GM12878 (cell line): ENCODE data around the gene ACSM6. TPM values are rescaled to one million over a fixed set of nuclear protein-coding genes. Genes with fewer than 3 reads are reported as not detected.

Experiments
- BACH1 ChIP-seq: fragments of 450-650 bp; IDR thresholded peaks from 2 replicates; pipeline ENCODE4 v1.6.1; 2017; ENCODE audit warnings: mild to moderate bottlenecking, borderline replicate concordance
- BMI1 ChIP-seq: fragments of 450-650 bp; IDR thresholded peaks from 2 replicates; pipeline ENCODE4 v1.6.1; 2016; ENCODE audit warnings: mild to moderate bottlenecking, moderate library complexity, borderline replicate concordance
- CREB1 ChIP-seq: IDR thresholded peaks from 2 replicates; pipeline ENCODE4 v1.6.1; 2012; ENCODE audit warnings: low read depth, mild to moderate bottlenecking, inconsistent platforms
- DPF2 ChIP-seq: fragments of 450-650 bp; IDR thresholded peaks from 2 replicates; pipeline ENCODE4 v1.6.1; 2017; ENCODE audit warnings: mild to moderate bottlenecking
- ELK1 ChIP-seq: IDR thresholded peaks from 2 replicates; pipeline ENCODE4 v1.6.1; 2012; ENCODE audit warnings: low read depth, low read length, improper control_type of control experiment
- GATAD2B ChIP-seq: fragments of 450-650 bp; conservative IDR thresholded peaks from 2 replicates; pipeline ENCODE4 v1.6.1; 2017; ENCODE audit warnings: low read depth, mild to moderate bottlenecking, moderate library complexity
- IRF4 ChIP-seq: IDR thresholded peaks from 2 replicates; pipeline ENCODE4 v1.6.1; 2011; ENCODE audit warnings: low read depth, low read length
- MAX ChIP-seq: IDR thresholded peaks from 2 replicates; pipeline ENCODE4 v1.6.1; 2012; ENCODE audit warnings: low read depth, low read length, improper control_type of control experiment
- MEF2A ChIP-seq: IDR thresholded peaks from 2 replicates; pipeline ENCODE4 v1.6.1; 2011; ENCODE audit warnings: low read depth, mild to moderate bottlenecking, low read length, moderate library complexity; ENCODE audit not compliant: insufficient read depth
- MTA2 ChIP-seq: fragments of 450-650 bp; IDR thresholded peaks from 2 replicates; pipeline ENCODE4 v1.6.1; 2016; ENCODE audit warnings: low read depth, mild to moderate bottlenecking, moderate library complexity
- MXI1 ChIP-seq: fragments of 150-350 bp; IDR thresholded peaks from 2 replicates; pipeline ENCODE4 v1.6.1; 2011; ENCODE audit warnings: low read depth, mild to moderate bottlenecking, inconsistent platforms, low read length, improper control_type of control experiment
- NFIC ChIP-seq: IDR thresholded peaks from 2 replicates; pipeline ENCODE4 v1.6.1; 2012; ENCODE audit warnings: low read depth, mild to moderate bottlenecking, inconsistent platforms, low read length, moderate library complexity
- NRF1 ChIP-seq: conservative IDR thresholded peaks from 2 replicates; pipeline ENCODE4 v1.6.1; 2011; ENCODE audit warnings: mild to moderate bottlenecking, low read depth, low read length, improper control_type of control experiment
- POLR2AphosphoS5 ChIP-seq: IDR thresholded peaks from 2 replicates; pipeline ENCODE4 v1.6.1; 2011; ENCODE audit warnings: mild to moderate bottlenecking, low read length, inconsistent platforms
- RAD21 ChIP-seq: IDR thresholded peaks from 2 replicates; pipeline ENCODE4 v1.6.1; 2011; ENCODE audit warnings: mild to moderate bottlenecking, low read depth, low read length, moderate library complexity; ENCODE audit not compliant: insufficient read depth
- RB1 ChIP-seq: fragments of 450-650 bp; formaldehyde crosslinking; IDR thresholded peaks from 2 replicates; pipeline ENCODE4 v1.6.1; 2017; ENCODE audit warnings: mild to moderate bottlenecking, borderline replicate concordance
- SIN3A ChIP-seq: IDR thresholded peaks from 2 replicates; pipeline ENCODE4 v1.6.1; 2012; ENCODE audit warnings: low read depth, low read length, improper control_type of control experiment
- SP1 ChIP-seq: IDR thresholded peaks from one replicate; pipeline ENCODE4 v1.6.1; 2011; ENCODE audit warnings: low read depth, low read length
- SPI1 ChIP-seq: IDR thresholded peaks from 2 replicates; pipeline ENCODE4 v1.6.1; 2011; ENCODE audit warnings: low read depth, mild to moderate bottlenecking, low read length, moderate library complexity, borderline replicate concordance; ENCODE audit not compliant: insufficient read depth
- STAT1 ChIP-seq: fragments of 450-650 bp; conservative IDR thresholded peaks from 2 replicates; pipeline ENCODE4 v1.6.1; 2014; ENCODE audit warnings: antibody characterized with exemption, mild to moderate bottlenecking
- YBX1 ChIP-seq: fragments of 450-650 bp; IDR thresholded peaks from 2 replicates; pipeline ENCODE4 v1.6.1; 2016; ENCODE audit warnings: antibody characterized with exemption
- ZBTB4 ChIP-seq: fragments of 450-650 bp; formaldehyde crosslinking; IDR thresholded peaks from 2 replicates; pipeline ENCODE4 v1.4.0; 2022; ENCODE audit warnings: mild to moderate bottlenecking, moderate library complexity
- polyA plus RNA-seq, 11 experiments: library from polyadenylated mRNA; depleted of rRNA in 4 of 11; unstranded in 6 of 11; stranded (reverse) in 5 of 11; fragments of >200 nt; fragmentation: Nextera tagmentation in 4 of 11; fragmentation: Illumina TruSeq in 1 of 11; extraction: Ambion mirVana in 4 of 11; extraction: Trizol in 1 of 11; gene quantifications; 1 replicate in 1 of 11; 2 replicates in 10 of 11; pipeline versions ENCODE4 v1.2.1 to v1.2.3, GENCODE V29; 2011 to 2016; ENCODE audit warnings: inconsistent platforms in 2 of 11, missing spikeins in 2 of 11, low read depth in 1 of 11
- total RNA-seq, 4 experiments: library from RNA; depleted of rRNA in 3 of 4; stranded (reverse); fragments of >200 nt in 3 of 4; fragmentation: Illumina TruSeq in 1 of 4; extraction: Trizol in 1 of 4; gene quantifications; 2 replicates each; pipeline versions ENCODE4 v1.2.1 to v1.2.3, GENCODE V29; 2013 to 2021
- TF ChIP-seq, protein P1 (sequence below): IDR thresholded peaks from 2 replicates; pipeline ENCODE4 v1.6.1; 2011; ENCODE audit warnings: low read depth, mild to moderate bottlenecking, low read length, moderate library complexity, borderline replicate concordance; ENCODE audit errors: extremely low read depth
- TF ChIP-seq, protein P2 (sequence below): fragments of 450-650 bp; IDR thresholded peaks from 2 replicates; pipeline ENCODE4 v1.6.1; 2017; ENCODE audit warnings: borderline replicate concordance

Gene ACSM6
- total and polyA plus RNA-seq, 10 of the 15 experiments (the other 5 are each of a cell fraction or from before 2014, with no cell fraction given) = 0.06 to 0.21 (median 0.20) TPM; not detected in 7

- no peak for TF ChIP-seq ZBTB4 (CRISPR knock-in tag)
- no peak for TF ChIP-seq BMI1
- TF ChIP-seq IRF4 = no peak
- no peak for TF ChIP-seq SP1
- TF ChIP-seq MAX = 0 out of 2 replicates have a peak, but pooled peaks have one; percentile 42
- no peak for TF ChIP-seq MEF2A
- peak; percentile 67 for TF ChIP-seq RAD21
- peak; percentile 24; the same call in 1 of the 2 replicates for TF ChIP-seq STAT1
- no peak for TF ChIP-seq YBX1
- TF ChIP-seq CREB1 = peak; percentile 21; the same call in 1 of the 2 replicates
- TF ChIP-seq POLR2AphosphoS5 = no peak
- peak; percentile 79 for TF ChIP-seq DPF2
- TF ChIP-seq BACH1 = peak; percentile 73; the same call in 1 of the 2 replicates
- TF ChIP-seq, protein P1, sequence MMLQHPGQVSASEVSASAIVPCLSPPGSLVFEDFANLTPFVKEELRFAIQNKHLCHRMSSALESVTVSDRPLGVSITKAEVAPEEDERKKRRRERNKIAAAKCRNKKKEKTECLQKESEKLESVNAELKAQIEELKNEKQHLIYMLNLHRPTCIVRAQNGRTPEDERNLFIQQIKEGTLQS = peak; percentile 32; the same call in 1 of the 2 replicates
- 0 out of 2 replicates have a peak, but pooled peaks have one; percentile 46 for TF ChIP-seq MXI1
- TF ChIP-seq NRF1 = no peak
- no peak; the same call in 1 of the 2 replicates for TF ChIP-seq RB1
- 0 out of 2 replicates have a peak, but pooled peaks have one; percentile 32 for TF ChIP-seq SIN3A
- peak; percentile 96 for TF ChIP-seq GATAD2B
- TF ChIP-seq, protein P2, sequence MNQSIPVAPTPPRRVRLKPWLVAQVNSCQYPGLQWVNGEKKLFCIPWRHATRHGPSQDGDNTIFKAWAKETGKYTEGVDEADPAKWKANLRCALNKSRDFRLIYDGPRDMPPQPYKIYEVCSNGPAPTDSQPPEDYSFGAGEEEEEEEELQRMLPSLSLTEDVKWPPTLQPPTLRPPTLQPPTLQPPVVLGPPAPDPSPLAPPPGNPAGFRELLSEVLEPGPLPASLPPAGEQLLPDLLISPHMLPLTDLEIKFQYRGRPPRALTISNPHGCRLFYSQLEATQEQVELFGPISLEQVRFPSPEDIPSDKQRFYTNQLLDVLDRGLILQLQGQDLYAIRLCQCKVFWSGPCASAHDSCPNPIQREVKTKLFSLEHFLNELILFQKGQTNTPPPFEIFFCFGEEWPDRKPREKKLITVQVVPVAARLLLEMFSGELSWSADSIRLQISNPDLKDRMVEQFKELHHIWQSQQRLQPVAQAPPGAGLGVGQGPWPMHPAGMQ = no peak
- no peak for TF ChIP-seq NFIC
- TF ChIP-seq SPI1 = peak; percentile 25; the same call in 1 of the 2 replicates
- TF ChIP-seq MTA2 = no peak
- no peak; the same call in 1 of the 2 replicates for TF ChIP-seq ELK1
These were observed 10.5 kb upstream of the ACSM6 start (continued) for GRCh38 chr10:95183271-95184230.
